GM12891 (cell line): ENCODE results near the gene TBXT.
A peak's percentile ranks its signal among the peaks of the same experiment; 100 is the strongest.
"Not testable (repeated sequence)": the region's sequence is repeated elsewhere in the genome, so short reads cannot be mapped to it uniquely, and the experiment has no call there.

Experiments used
- DNase-seq: peaks from one replicate; pipeline ENCODE4 v3.0.0; 2011; ENCODE audit warnings: low spot score; ENCODE audit not compliant: insufficient read length
- FAIRE-seq: peaks from 2 replicates; lab custom pipeline; 2011; peaks lifted over from hg19 to GRCh38; lab: Jason Lieb, UNC
- PAX5 ChIP-seq: IDR thresholded peaks from 2 replicates; pipeline ENCODE4 v1.6.1; 2011; ENCODE audit warnings: low read length, moderate library complexity, mild to moderate bottlenecking; ENCODE audit not compliant: insufficient read depth, severe bottlenecking
- POLR2A ChIP-seq: IDR thresholded peaks from 2 replicates; pipeline ENCODE4 v1.6.1; 2011; ENCODE audit warnings: low read depth, low read length, control low read depth
- POLR2AphosphoS5 ChIP-seq: IDR thresholded peaks from 2 replicates; pipeline ENCODE4 v1.6.1; 2011; ENCODE audit warnings: low read depth, low read length, control low read depth
- POU2F2 ChIP-seq: IDR thresholded peaks from 2 replicates; pipeline ENCODE4 v1.6.1; 2011; ENCODE audit warnings: low read depth, mild to moderate bottlenecking, control low read depth, low read length, moderate library complexity
- SPI1 ChIP-seq: IDR thresholded peaks from 2 replicates; pipeline ENCODE4 v1.6.1; 2011; ENCODE audit warnings: low read depth, low read length, control low read depth
- TAF1 ChIP-seq: IDR thresholded peaks from 2 replicates; pipeline ENCODE4 v1.6.1; 2011; ENCODE audit warnings: low read depth, low read length, control low read depth

The TBXT gene

GRCh38 chr6:166162599-166163342 is 4.9 kb downstream of the TBXT start:
- FAIRE-seq, result no peak
- TF ChIP-seq POLR2AphosphoS5, result no peak
- TF ChIP-seq POU2F2, result no peak
- TF ChIP-seq PAX5, result no peak
- TF ChIP-seq POLR2A, result no peak
- no peak for TF ChIP-seq TAF1
- no peak for TF ChIP-seq SPI1
- DNase-seq, result no peak

- FAIRE-seq (peak; percentile 54), DNase-seq (no peak)
- no peak for TF ChIP-seq POLR2A
These were observed 9.6 kb downstream of the TBXT start for GRCh38 chr6:166157930-166158617.

- FAIRE-seq, result peak; percentile 74
- no peak for DNase-seq
- TF ChIP-seq SPI1 (no peak), POU2F2 (no peak), TAF1 (no peak)
These were observed 10.7 kb downstream of the TBXT start for GRCh38 chr6:166156942-166157341.

- TF ChIP-seq SPI1 (no peak), POU2F2 (no peak), TAF1 (no peak), POLR2A (no peak), POLR2AphosphoS5 (no peak), PAX5 (no peak)
- no peak for DNase-seq
- no peak for FAIRE-seq
These were observed 13.7 kb downstream of the TBXT start for GRCh38 chr6:166153966-166154365.

GRCh38 chr6:166152660-166153059 is 15.0 kb downstream of the TBXT start:
- DNase-seq (no peak), FAIRE-seq (no peak)
- TF ChIP-seq POLR2A (no peak), POU2F2 (no peak), PAX5 (no peak), SPI1 (no peak), POLR2AphosphoS5 (no peak), TAF1 (no peak)

GRCh38 chr6:166151798-166152197 is 15.9 kb downstream of the TBXT start:
- no peak for TF ChIP-seq TAF1
- no peak for TF ChIP-seq PAX5
- no peak for TF ChIP-seq POU2F2
- no peak for TF ChIP-seq POLR2A
- no peak for TF ChIP-seq SPI1
- TF ChIP-seq POLR2AphosphoS5, result no peak
- FAIRE-seq (no peak), DNase-seq (no peak)

- FAIRE-seq, result no peak
- TF ChIP-seq POLR2AphosphoS5 (no peak), POLR2A (no peak), TAF1 (no peak), SPI1 (no peak), PAX5 (no peak), POU2F2 (no peak)
- no peak for DNase-seq
These were observed 21.9 kb downstream of the TBXT start for GRCh38 chr6:166145751-166146150.

- FAIRE-seq (no peak), DNase-seq (no peak)
- no peak for TF ChIP-seq POLR2AphosphoS5
- no peak for TF ChIP-seq POLR2A
- TF ChIP-seq POU2F2, result no peak
These were observed 24.6 kb downstream of the TBXT start for GRCh38 chr6:166143011-166143410.

GRCh38 chr6:166127624-166128472 is 39.8 kb downstream of the TBXT start:
- no peak for FAIRE-seq
- TF ChIP-seq SPI1, result no peak
- no peak for DNase-seq

- FAIRE-seq, DNase-seq: not testable (repeated sequence)
These were observed 44.5 kb downstream of the TBXT start for GRCh38 chr6:166123115-166123514.
